OCI-LY1 (cell line): ENCODE measurements around the gene ADAMTSL1.

ENCODE experiments used
- EZH2 ChIP-seq: fragments of 200-600 bp; sonication (generic), shearing (Covaris generic); IDR thresholded peaks from 2 replicates; pipeline ENCODE4 v1.8.0; 2017; ENCODE audit warnings: borderline replicate concordance, mixed run types, mild to moderate bottlenecking, antibody characterized with exemption, low read length, moderate library complexity, mixed read lengths
- TF ChIP-seq, protein P1 (sequence below): fragments of 200-600 bp; sonication (generic), shearing (Covaris generic); IDR thresholded peaks from 2 replicates; pipeline ENCODE4 v1.5.1; 2017; ENCODE audit warnings: mild to moderate bottlenecking, antibody characterized with exemption, low read length, moderate library complexity, mixed read lengths

DNA sequence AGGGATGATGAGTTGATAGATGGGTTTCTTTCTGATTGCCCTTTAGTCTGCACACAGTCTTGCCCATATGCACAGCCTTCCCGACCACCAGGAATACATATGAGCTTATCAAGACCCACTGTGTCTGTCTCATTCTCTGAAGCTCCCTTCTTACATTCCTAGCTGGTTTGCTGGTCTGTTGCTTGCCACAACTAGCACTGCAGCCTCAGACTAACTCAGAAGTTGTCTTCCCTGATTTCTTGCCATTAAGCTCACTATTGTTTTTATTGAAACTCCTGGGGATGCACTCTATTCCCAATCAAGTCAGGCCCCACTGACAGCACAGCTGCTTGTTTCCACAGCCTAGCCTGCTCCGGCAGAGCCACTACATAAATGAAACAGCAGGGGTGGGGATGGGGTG is 461.6 kb downstream of the ADAMTSL1 start:
- no peak for TF ChIP-seq EZH2
- TF ChIP-seq, protein P1, sequence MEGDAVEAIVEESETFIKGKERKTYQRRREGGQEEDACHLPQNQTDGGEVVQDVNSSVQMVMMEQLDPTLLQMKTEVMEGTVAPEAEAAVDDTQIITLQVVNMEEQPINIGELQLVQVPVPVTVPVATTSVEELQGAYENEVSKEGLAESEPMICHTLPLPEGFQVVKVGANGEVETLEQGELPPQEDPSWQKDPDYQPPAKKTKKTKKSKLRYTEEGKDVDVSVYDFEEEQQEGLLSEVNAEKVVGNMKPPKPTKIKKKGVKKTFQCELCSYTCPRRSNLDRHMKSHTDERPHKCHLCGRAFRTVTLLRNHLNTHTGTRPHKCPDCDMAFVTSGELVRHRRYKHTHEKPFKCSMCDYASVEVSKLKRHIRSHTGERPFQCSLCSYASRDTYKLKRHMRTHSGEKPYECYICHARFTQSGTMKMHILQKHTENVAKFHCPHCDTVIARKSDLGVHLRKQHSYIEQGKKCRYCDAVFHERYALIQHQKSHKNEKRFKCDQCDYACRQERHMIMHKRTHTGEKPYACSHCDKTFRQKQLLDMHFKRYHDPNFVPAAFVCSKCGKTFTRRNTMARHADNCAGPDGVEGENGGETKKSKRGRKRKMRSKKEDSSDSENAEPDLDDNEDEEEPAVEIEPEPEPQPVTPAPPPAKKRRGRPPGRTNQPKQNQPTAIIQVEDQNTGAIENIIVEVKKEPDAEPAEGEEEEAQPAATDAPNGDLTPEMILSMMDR = no peak
